Hepatocyte (in vitro differentiated cells): ENCODE results near the gene EXOC2.

Experiments used
- CTCF ChIP-seq: fragments of 200-600 bp; sonication (generic); IDR thresholded peaks from 2 replicates; pipeline ENCODE4 v1.5.1; 2016; ENCODE audit warnings: antibody characterized with exemption, mild to moderate bottlenecking; ENCODE audit not compliant: poor library complexity
- EZH2 ChIP-seq: fragments of 200-600 bp; sonication (generic); IDR thresholded peaks from 2 replicates; pipeline ENCODE4 v1.6.1; 2016; ENCODE audit warnings: antibody characterized with exemption, mild to moderate bottlenecking, borderline replicate concordance
- EZH2phosphoT487 ChIP-seq: fragments of 200-600 bp; sonication (generic); IDR thresholded peaks from one replicate; pipeline ENCODE4 v1.6.1; 2018; ENCODE audit warnings: antibody characterized with exemption, mild to moderate bottlenecking, low read depth, moderate library complexity; ENCODE audit not compliant: unreplicated experiment, severe bottlenecking

- TF ChIP-seq CTCF: no peak
- TF ChIP-seq EZH2: no peak
- TF ChIP-seq EZH2phosphoT487: no peak
Measured at GRCh38 chr6:494394-494793, 198.5 kb downstream of the EXOC2 start.
